ENCODE measurements around the gene NUDT6. TPM values are rescaled to one million over a fixed set of nuclear protein-coding genes. Genes with fewer than 3 reads are reported as not detected.

Gene NUDT6
- polyA plus RNA-seq, 1 of the 3 experiments (the other 2 are of a cell fraction), result 10.1 TPM

DNA sequence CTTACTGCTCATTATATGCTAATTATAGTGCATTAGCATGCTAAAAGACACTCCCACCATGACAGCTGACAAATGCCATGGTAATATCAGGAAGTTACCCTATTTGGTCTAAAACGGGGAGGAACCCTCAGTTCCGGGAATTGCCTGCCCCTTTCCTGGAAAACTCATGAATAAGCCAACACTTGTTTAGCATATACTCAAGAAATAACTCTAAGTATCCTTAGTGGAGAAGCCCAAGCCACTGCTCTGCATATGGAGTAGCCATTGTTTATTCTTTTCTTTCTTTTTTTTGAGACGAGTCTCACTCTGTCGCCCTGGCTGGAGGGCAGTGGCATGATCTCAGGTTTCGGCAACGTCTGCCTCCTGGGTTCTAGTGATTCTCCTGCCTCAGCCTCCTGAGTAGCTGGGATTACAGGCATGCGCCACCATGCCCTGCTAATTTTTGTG, 15.5 kb downstream of the NUDT6 start:
- WGBS (ENCODE audit: low lambda C conversion rate), result 98% methylated on average over 7 of the region's 7 CpGs
- no peaks in the 10 kb centered on the region for H3K79me2 ChIP-seq (ENCODE audit: insufficient read depth)
- DNase-seq, result no peak
- TF ChIP-seq GATA2 (CRISPR knock-in tag; IDR thresholded peaks at IDR 0.05) (no peak), TEAD4 (IDR thresholded peaks at IDR 0.05; ENCODE audit: borderline replicate concordance, insufficient read depth) (no peak), NFIC (IDR thresholded peaks at IDR 0.05; ENCODE audit: borderline replicate concordance) (no peak), ELF1 (IDR thresholded peaks at IDR 0.05) (no peak)
- no peaks in the 10 kb centered on the region for H4K20me1 ChIP-seq (ENCODE audit: insufficient read depth)
- no peaks in the 10 kb centered on the region for H3K27me3 ChIP-seq (ENCODE audit: insufficient read depth)
- H3K36me3 ChIP-seq (replicated peaks in 1 of 2; ENCODE audit: control insufficient read depth in 1 of 2, insufficient read depth in 2 of 2, low read length in 1 of 2), result peaks cover 20 to 22% of the 10 kb centered on the region in 2 experiments
- no peak overlapping the region for H3K4me3 ChIP-seq (ENCODE audit: low read depth in 2 of 2, low read length in 1 of 2)
- no peak overlapping the region for H3K27ac ChIP-seq (ENCODE audit: low read depth in 2 of 2, low read length in 1 of 2)
- H3K9ac ChIP-seq, result no peak overlapping the region
- H3K4me2 ChIP-seq, result no peak overlapping the region
- H3K4me1 ChIP-seq (ENCODE audit: control insufficient read depth in 1 of 2, insufficient read depth in 2 of 2, low read depth in 1 of 2, low read length in 1 of 2), result peaks cover 0 to 8% of the 10 kb centered on the region in 2 experiments; a peak in 1 of 4 replicates
- no peak overlapping the region for H2AFZ ChIP-seq (ENCODE audit: low read depth)
- ChIA-PET POLR2A (no interaction called here), CTCF (no interaction called here)
- no peaks in the 10 kb centered on the region for H3K9me3 ChIP-seq
- no peaks in the 10 kb centered on the region for H3K9me2 ChIP-seq
- peaks cover 14% of the 10 kb centered on the region for H3F3A ChIP-seq (replicated peaks; ENCODE audit: insufficient read depth)

- H3K4me2 ChIP-seq, result no peak overlapping the region
- no peak overlapping the region for H3K4me3 ChIP-seq (ENCODE audit: low read depth in 2 of 2, low read length in 1 of 2)
- H3K9me2 ChIP-seq, result no peaks in the 10 kb centered on the region
- H4K20me1 ChIP-seq (ENCODE audit: insufficient read depth), result no peaks in the 10 kb centered on the region
- H3F3A ChIP-seq (replicated peaks; ENCODE audit: insufficient read depth), result peaks cover 30% of the 10 kb centered on the region
- ChIA-PET POLR2A (no interaction called here), CTCF (interaction anchor here (0.8 to 2.9 kb wide), 4 partner anchors 10 to 301 kb away, joined by 3 to 19 read pairs (median 10); no protein-coding TSS in a partner anchor)
- no peak overlapping the region for H2AFZ ChIP-seq (ENCODE audit: low read depth)
- H3K9me3 ChIP-seq, result no peaks in the 10 kb centered on the region
- H3K9ac ChIP-seq, result no peak overlapping the region
- H3K27ac ChIP-seq (ENCODE audit: low read depth in 2 of 2, low read length in 1 of 2), result no peak overlapping the region
- TF ChIP-seq, protein P1, sequence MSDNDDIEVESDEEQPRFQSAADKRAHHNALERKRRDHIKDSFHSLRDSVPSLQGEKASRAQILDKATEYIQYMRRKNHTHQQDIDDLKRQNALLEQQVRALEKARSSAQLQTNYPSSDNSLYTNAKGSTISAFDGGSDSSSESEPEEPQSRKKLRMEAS (IDR thresholded peaks at IDR 0.05; ENCODE audit: low read depth), result no peak
- TF ChIP-seq IRF3 (IDR thresholded peaks at IDR 0.05; ENCODE audit: low read depth, low read length) (no peak), TEAD4 (IDR thresholded peaks at IDR 0.05; ENCODE audit: borderline replicate concordance, insufficient read depth) (no peak), ELF1 (IDR thresholded peaks at IDR 0.05) (no peak), GABPA (IDR thresholded peaks at IDR 0.05; ENCODE audit: low read depth) (no peak), RXRA (IDR thresholded peaks at IDR 0.05; ENCODE audit: borderline replicate concordance, low read depth) (no peak), MXI1 (IDR thresholded peaks at IDR 0.05; ENCODE audit: low read depth, low read length) (no peak), FOXJ3 (CRISPR knock-in tag; IDR thresholded peaks at IDR 0.05) (no peak), RCOR1 (IDR thresholded peaks at IDR 0.05; ENCODE audit: low read length) (no peak), USF1 (IDR thresholded peaks at IDR 0.05; ENCODE audit: borderline replicate concordance, low read depth) (no peak), EP300 (IDR thresholded peaks at IDR 0.05; ENCODE audit: borderline replicate concordance in 1 of 2, low read depth in 1 of 2, low read length in 1 of 2) (no peak), SMC3 (IDR thresholded peaks at IDR 0.05; ENCODE audit: low read depth, low read length) (no peak)
- TF ChIP-seq, protein P2, sequence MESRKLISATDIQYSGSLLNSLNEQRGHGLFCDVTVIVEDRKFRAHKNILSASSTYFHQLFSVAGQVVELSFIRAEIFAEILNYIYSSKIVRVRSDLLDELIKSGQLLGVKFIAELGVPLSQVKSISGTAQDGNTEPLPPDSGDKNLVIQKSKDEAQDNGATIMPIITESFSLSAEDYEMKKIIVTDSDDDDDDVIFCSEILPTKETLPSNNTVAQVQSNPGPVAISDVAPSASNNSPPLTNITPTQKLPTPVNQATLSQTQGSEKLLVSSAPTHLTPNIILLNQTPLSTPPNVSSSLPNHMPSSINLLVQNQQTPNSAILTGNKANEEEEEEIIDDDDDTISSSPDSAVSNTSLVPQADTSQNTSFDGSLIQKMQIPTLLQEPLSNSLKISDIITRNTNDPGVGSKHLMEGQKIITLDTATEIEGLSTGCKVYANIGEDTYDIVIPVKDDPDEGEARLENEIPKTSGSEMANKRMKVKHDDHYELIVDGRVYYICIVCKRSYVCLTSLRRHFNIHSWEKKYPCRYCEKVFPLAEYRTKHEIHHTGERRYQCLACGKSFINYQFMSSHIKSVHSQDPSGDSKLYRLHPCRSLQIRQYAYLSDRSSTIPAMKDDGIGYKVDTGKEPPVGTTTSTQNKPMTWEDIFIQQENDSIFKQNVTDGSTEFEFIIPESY (IDR thresholded peaks at IDR 0.05; ENCODE audit: borderline replicate concordance, low read depth), result no peak
- no peaks in the 10 kb centered on the region for H3K27me3 ChIP-seq (ENCODE audit: insufficient read depth)
- H3K4me1 ChIP-seq (ENCODE audit: control insufficient read depth in 1 of 2, insufficient read depth in 2 of 2, low read depth in 1 of 2, low read length in 1 of 2), result peaks cover 0 to 30% of the 10 kb centered on the region in 2 experiments; a peak in 3 of 4 replicates
- H3K36me3 ChIP-seq (replicated peaks in 1 of 2; ENCODE audit: control insufficient read depth in 1 of 2, insufficient read depth in 2 of 2, low read length in 1 of 2), result peaks cover 4 to 8% of the 10 kb centered on the region in 2 experiments
- no peak for DNase-seq
- no peaks in the 10 kb centered on the region for H3K79me2 ChIP-seq (ENCODE audit: insufficient read depth)
These were observed 18.6 kb downstream of the NUDT6 start for GRCh38 chr4:122903766-122904288.

Data from SK-N-SH (cell line).